DOHH2 (cell line): ENCODE results near the gene MED12L.

Experiments
- H3F3A ChIP-seq: fragments of 200-600 bp; sonication (generic), shearing (Covaris generic); 2 replicates; pipeline ENCODE4 v1.6.0; 2016; ENCODE audit warnings: antibody characterized with exemption, mild to moderate bottlenecking; ENCODE audit not compliant: control insufficient read depth, insufficient read depth
- H3K27ac ChIP-seq: fragments of 200-600 bp; sonication (generic); 2 replicates; pipeline ENCODE4 v1.5.1; 2014; ENCODE audit warnings: low read depth, mild to moderate bottlenecking, low read length, moderate library complexity
- H3K27me3 ChIP-seq: fragments of 200-600 bp; sonication (generic); 2 replicates; pipeline ENCODE4 v1.6.1; 2014; ENCODE audit warnings: mild to moderate bottlenecking, low read length, mixed read lengths; ENCODE audit not compliant: control insufficient read depth
- H3K36me3 ChIP-seq: fragments of 200-600 bp; sonication (generic); 2 replicates; pipeline ENCODE4 v1.6.1; 2014; ENCODE audit warnings: mild to moderate bottlenecking, low read length, moderate library complexity, mixed read lengths; ENCODE audit not compliant: control insufficient read depth
- H3K4me1 ChIP-seq: fragments of 200-600 bp; sonication (generic); 2 replicates; pipeline ENCODE4 v1.6.1; 2014; ENCODE audit warnings: mild to moderate bottlenecking, low read length, mixed read lengths; ENCODE audit not compliant: control insufficient read depth
- H3K4me2 ChIP-seq: fragments of 200-600 bp; sonication (generic); 2 replicates; pipeline ENCODE4 v1.6.0; 2014; ENCODE audit warnings: mild to moderate bottlenecking, low read length, moderate library complexity
- H3K4me3 ChIP-seq: fragments of 200-600 bp; sonication (generic); 2 replicates; pipeline ENCODE4 v1.5.1; 2014; ENCODE audit warnings: mild to moderate bottlenecking, low read length, mixed read lengths
- H3K79me2 ChIP-seq: fragments of 200-600 bp; sonication (generic); 2 replicates; pipeline ENCODE4 v1.6.1; 2014; ENCODE audit warnings: mild to moderate bottlenecking, low read length, mixed read lengths; ENCODE audit not compliant: control insufficient read depth
- H3K9me2 ChIP-seq: fragments of 200-600 bp; sonication (generic); replicated peaks from 2 replicates; pipeline ENCODE4 v1.6.1; 2014; ENCODE audit warnings: mild to moderate bottlenecking, low read length, mixed read lengths; ENCODE audit not compliant: control insufficient read depth
- H3K9me3 ChIP-seq: fragments of 200-600 bp; sonication (generic); 2 replicates; pipeline ENCODE4 v1.6.1; 2014; ENCODE audit warnings: antibody characterized with exemption, low read length, mixed read lengths; ENCODE audit not compliant: control insufficient read depth, insufficient read depth
- H4K20me1 ChIP-seq: fragments of 200-600 bp; sonication (generic); 2 replicates; pipeline ENCODE4 v1.6.0; 2014; ENCODE audit warnings: low read depth, mild to moderate bottlenecking, antibody characterized with exemption, low read length, moderate library complexity; ENCODE audit not compliant: control insufficient read depth, insufficient read depth
- CTCF ChIP-seq: fragments of 200-600 bp; sonication (generic); IDR thresholded peaks from one replicate; pipeline ENCODE4 v1.5.1; 2014; ENCODE audit warnings: antibody characterized with exemption, mild to moderate bottlenecking, low read depth, low read length; ENCODE audit not compliant: poor library complexity, severe bottlenecking
- EZH2phosphoT487 ChIP-seq: fragments of 200-600 bp; sonication (generic); IDR thresholded peaks from 2 replicates; pipeline ENCODE4 v1.6.1; 2017; ENCODE audit warnings: borderline replicate concordance, mild to moderate bottlenecking, antibody characterized with exemption, low read length, moderate library complexity, mixed read lengths

The MED12L gene

GRCh38 chr3:151443583-151443982 lies 358.1 kb downstream of the MED12L start:
- Histone ChIP-seq H3K36me3 (no peaks in the 10 kb centered on the region), H3K9me3 (no peaks in the 10 kb centered on the region), H3F3A (no peaks in the 10 kb centered on the region), H4K20me1 (no peaks in the 10 kb centered on the region), H3K4me2 (no peak overlapping the region), H3K27ac (no peak overlapping the region), H3K4me1 (peaks cover 8% of the 10 kb centered on the region), H3K4me3 (no peak overlapping the region), H3K9me2 (no peaks in the 10 kb centered on the region), H3K79me2 (no peaks in the 10 kb centered on the region), H3K27me3 (no peaks in the 10 kb centered on the region)
- TF ChIP-seq EZH2phosphoT487, result no peak
- TF ChIP-seq CTCF, result no peak

GRCh38 chr3:151445273-151446001 lies 360.0 kb downstream of the MED12L start:
- Histone ChIP-seq H3K9me3 (no peaks in the 10 kb centered on the region), H3K36me3 (no peaks in the 10 kb centered on the region), H4K20me1 (no peaks in the 10 kb centered on the region), H3K9me2 (no peaks in the 10 kb centered on the region), H3K4me3 (no peak overlapping the region), H3K27ac (no peak overlapping the region), H3K79me2 (no peaks in the 10 kb centered on the region), H3K27me3 (no peaks in the 10 kb centered on the region), H3K4me1 (no peaks in the 10 kb centered on the region), H3F3A (no peaks in the 10 kb centered on the region), H3K4me2 (no peak overlapping the region)
- TF ChIP-seq CTCF (no peak), EZH2phosphoT487 (no peak)

- Histone ChIP-seq H3K4me3 (no peak overlapping the region), H3F3A (no peaks in the 10 kb centered on the region), H4K20me1 (no peaks in the 10 kb centered on the region), H3K79me2 (no peaks in the 10 kb centered on the region), H3K27ac (no peak overlapping the region), H3K27me3 (no peaks in the 10 kb centered on the region), H3K4me2 (no peak overlapping the region), H3K36me3 (no peaks in the 10 kb centered on the region), H3K9me3 (no peaks in the 10 kb centered on the region), H3K4me1 (no peaks in the 10 kb centered on the region), H3K9me2 (no peaks in the 10 kb centered on the region)
- TF ChIP-seq CTCF, result no peak
- TF ChIP-seq EZH2phosphoT487, result no peak
Observed at GRCh38 chr3:151446002-151446340, 360.5 kb downstream of the MED12L start.
